HFFc6 (cell line): ENCODE measurements around the gene PGGHG. TPM values are rescaled to one million over a fixed set of nuclear protein-coding genes. Genes with fewer than 3 reads are reported as not detected.

Experiments used
- DNase-seq: peaks from one replicate; pipeline ENCODE4 v3.0.0-alpha.2; 2018
- H3K27ac Mint-ChIP-seq: 2 replicates; pipeline ENCODE4 v1.8.0; 2020; ENCODE audit warnings: mild to moderate bottlenecking, mixed read lengths
- H3K27me3 Mint-ChIP-seq: 2 replicates; pipeline ENCODE4 v1.8.0; 2021; ENCODE audit warnings: mild to moderate bottlenecking, moderate library complexity, mixed read lengths; ENCODE audit not compliant: insufficient read depth
- H3K36me3 Mint-ChIP-seq: 2 replicates; pipeline ENCODE4 v1.8.0; 2021; ENCODE audit warnings: low read depth, mixed read lengths
- H3K4me1 Mint-ChIP-seq: 2 replicates; pipeline ENCODE4 v1.8.0; 2020; ENCODE audit warnings: low read depth, mixed read lengths
- H3K4me3 Mint-ChIP-seq: 2 replicates; pipeline ENCODE4 v1.8.0; 2020; ENCODE audit warnings: mild to moderate bottlenecking, moderate library complexity, mixed read lengths
- H3K9me3 Mint-ChIP-seq: 2 replicates; pipeline ENCODE4 v1.8.0; 2020; ENCODE audit warnings: mild to moderate bottlenecking, mixed read lengths
- total RNA-seq, 6 experiments: library from RNA; stranded (reverse); fragmentation: NEBNext Ultra II Directional; extraction: Animal tissue kit (Norgen Biotek cat#: 25700); gene quantifications; 2 replicates in 1 of 6; 3 replicates in 5 of 6; pipeline ENCODE4 v1.2.3, GENCODE V29; 2021
- TF ChIP-seq, protein P1 (sequence below): fragments of 200-600 bp; sonication (generic); IDR thresholded peaks from 2 replicates; pipeline ENCODE4 v1.5.0; 2021; ENCODE audit warnings: antibody characterized with exemption, mild to moderate bottlenecking

Gene PGGHG
- total RNA-seq, 6 experiments from 2014 or later = 9.7 to 12.2 (median 11.4) TPM

DNA sequence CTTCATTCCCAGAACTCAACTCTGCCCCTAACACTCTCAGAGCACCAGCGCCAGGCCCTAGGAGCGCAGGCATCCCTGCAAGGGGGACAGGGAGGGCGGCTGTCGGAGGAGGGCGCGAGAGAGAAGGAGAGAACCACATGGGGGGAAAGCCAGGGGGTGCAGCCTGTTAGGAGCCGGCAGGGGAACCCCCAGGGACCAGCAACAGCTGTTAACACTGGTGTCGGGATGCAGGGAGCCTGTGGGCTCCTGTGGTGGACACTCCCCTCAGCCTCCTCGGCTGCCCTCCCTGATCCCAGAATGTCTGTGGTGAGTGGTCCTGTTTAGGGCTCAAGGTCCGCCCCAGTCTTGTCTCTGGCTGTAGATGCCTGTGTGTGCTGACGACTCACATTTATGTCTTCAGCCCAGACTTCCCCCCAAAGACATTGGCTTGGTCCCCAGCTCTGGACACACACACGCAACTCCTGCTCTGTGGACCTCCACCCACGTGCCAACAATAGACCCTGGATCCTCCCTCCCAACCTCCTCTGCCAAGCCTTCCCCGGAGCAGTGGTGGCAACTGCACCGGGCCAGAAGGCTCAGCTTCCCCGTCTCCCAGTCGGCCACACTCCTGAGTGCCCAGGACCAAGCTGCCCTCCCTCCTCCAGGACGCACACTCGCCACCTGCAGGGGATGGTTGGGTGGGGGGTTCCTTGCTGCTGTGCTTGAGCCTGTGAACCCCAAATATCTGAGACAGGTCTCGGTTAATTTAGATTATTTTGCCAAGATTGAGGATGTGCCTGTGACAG, 11.2 kb downstream of the PGGHG start:
- peaks cover 5% of the 10 kb centered on the region for H3K27me3 Mint-ChIP-seq
- H3K36me3 Mint-ChIP-seq = no peaks in the 10 kb centered on the region
- H3K27ac Mint-ChIP-seq = no peak overlapping the region
- H3K9me3 Mint-ChIP-seq = no peaks in the 10 kb centered on the region
- no peak for DNase-seq
- TF ChIP-seq, protein P1, sequence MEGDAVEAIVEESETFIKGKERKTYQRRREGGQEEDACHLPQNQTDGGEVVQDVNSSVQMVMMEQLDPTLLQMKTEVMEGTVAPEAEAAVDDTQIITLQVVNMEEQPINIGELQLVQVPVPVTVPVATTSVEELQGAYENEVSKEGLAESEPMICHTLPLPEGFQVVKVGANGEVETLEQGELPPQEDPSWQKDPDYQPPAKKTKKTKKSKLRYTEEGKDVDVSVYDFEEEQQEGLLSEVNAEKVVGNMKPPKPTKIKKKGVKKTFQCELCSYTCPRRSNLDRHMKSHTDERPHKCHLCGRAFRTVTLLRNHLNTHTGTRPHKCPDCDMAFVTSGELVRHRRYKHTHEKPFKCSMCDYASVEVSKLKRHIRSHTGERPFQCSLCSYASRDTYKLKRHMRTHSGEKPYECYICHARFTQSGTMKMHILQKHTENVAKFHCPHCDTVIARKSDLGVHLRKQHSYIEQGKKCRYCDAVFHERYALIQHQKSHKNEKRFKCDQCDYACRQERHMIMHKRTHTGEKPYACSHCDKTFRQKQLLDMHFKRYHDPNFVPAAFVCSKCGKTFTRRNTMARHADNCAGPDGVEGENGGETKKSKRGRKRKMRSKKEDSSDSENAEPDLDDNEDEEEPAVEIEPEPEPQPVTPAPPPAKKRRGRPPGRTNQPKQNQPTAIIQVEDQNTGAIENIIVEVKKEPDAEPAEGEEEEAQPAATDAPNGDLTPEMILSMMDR = peak; percentile 16; the same call in 1 of the 2 replicates
- H3K4me1 Mint-ChIP-seq = no peaks in the 10 kb centered on the region
- no peak overlapping the region for H3K4me3 Mint-ChIP-seq

DNA sequence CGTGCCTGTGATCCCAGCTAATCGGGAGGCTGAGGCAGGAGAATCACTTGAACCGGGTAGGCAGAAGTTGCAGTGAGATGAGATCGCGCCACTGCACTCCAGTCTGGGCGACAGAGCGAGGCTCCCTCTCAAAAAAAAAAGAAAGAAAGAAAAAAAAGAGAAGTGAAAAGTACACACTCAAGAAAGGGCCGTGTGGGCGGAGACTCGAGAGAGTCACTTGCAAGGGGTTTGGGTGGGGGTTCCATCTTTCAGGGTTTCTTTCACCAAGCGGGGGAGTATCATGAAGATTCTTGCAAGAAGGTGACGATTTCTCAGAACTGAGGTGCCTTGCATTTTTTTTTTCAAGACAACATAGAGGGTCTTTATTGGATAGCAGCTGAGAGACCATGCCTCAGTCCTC, 14.4 kb downstream of the PGGHG start:
- no peak overlapping the region for H3K4me3 Mint-ChIP-seq
- H3K27me3 Mint-ChIP-seq = peaks cover 5% of the 10 kb centered on the region
- TF ChIP-seq, protein P1 = no peak
- peaks cover 7% of the 10 kb centered on the region for H3K4me1 Mint-ChIP-seq
- no peaks in the 10 kb centered on the region for H3K9me3 Mint-ChIP-seq
- no peak overlapping the region for H3K27ac Mint-ChIP-seq
- DNase-seq = no peak
- H3K36me3 Mint-ChIP-seq = no peaks in the 10 kb centered on the region

DNA sequence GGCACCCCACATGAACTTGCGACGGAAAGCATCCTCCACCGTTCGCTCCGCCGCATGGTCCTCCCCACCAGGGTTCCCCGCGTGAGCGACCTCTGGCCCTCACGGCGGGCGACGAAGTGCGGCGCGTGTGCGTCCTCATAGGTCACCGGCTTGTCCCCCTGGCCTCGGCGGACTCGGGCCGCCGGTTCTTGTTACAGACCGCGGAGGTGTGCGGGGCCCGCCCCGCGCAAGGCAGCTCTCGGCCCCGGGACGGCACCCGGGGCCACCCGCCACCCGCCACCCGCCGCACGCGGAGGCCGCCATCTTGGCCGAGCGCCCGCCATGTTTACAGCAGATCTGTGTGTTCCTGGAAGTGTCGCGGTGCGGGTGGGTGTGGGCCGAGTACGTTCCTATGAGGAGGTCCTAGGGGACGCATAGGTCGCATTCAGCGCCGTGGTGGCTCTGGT, 15.2 kb downstream of the PGGHG start:
- peaks cover 11% of the 10 kb centered on the region for H3K4me1 Mint-ChIP-seq
- DNase-seq = no peak
- H3K36me3 Mint-ChIP-seq = peaks cover 1% of the 10 kb centered on the region; the same call in 1 of the 2 replicates
- no peak overlapping the region for H3K4me3 Mint-ChIP-seq
- TF ChIP-seq, protein P1 = no peak
- H3K27ac Mint-ChIP-seq = no peak overlapping the region
- H3K9me3 Mint-ChIP-seq = no peaks in the 10 kb centered on the region
- H3K27me3 Mint-ChIP-seq = peaks cover 5% of the 10 kb centered on the region

DNA sequence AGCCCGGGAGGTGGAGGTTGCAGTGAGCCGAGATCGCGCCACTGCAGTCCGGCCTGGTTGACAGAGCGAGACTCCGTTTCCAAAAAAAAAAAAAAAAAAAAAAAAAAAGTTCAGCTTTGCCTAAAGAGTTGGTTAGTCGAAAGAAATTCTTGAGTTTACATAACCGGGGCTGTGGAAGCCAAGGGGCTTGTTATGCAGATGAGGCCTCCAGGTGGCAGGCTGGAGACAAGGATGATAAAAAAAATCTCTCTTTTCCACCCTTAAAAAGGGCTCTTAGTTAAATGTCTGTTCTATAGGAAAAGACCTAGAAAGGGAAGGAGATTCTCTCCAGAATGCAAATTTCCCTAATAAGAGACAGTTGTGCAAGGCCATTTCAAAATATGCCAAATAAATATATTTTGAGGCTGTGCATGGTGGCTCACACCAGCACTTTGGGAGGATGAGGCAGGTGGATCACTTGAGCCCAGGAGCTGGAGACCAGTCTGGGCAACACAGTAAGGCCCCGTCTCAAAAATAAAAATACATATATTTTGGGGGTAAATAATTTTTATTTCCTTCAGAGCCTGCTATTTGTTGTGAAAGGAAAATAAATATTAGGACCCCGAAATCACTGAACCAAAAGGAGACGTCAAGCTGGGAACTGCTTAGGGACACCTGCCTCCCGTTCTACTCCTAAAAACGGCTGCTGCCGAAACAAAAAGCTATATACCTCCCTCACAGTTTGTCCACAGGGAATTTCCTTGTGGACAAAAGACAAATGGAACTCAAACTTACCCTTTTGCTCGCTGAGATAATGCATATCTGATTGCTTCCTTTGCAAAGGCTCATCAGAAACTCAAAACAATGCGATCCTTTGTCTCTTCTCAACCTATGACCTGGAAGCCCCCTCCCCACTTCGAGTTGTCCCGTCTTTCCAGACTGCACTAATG, 16.3 kb downstream of the PGGHG start:
- H3K9me3 Mint-ChIP-seq = no peaks in the 10 kb centered on the region
- peaks cover 21% of the 10 kb centered on the region for H3K4me1 Mint-ChIP-seq
- peak; percentile 63 for DNase-seq
- H3K4me3 Mint-ChIP-seq = no peak overlapping the region
- TF ChIP-seq, protein P1 = peak; percentile 74
- H3K27ac Mint-ChIP-seq = no peak overlapping the region
- H3K27me3 Mint-ChIP-seq = peaks cover 7% of the 10 kb centered on the region; the same call in 1 of the 2 replicates
- H3K36me3 Mint-ChIP-seq = peaks cover 8% of the 10 kb centered on the region; the same call in 1 of the 2 replicates

DNA sequence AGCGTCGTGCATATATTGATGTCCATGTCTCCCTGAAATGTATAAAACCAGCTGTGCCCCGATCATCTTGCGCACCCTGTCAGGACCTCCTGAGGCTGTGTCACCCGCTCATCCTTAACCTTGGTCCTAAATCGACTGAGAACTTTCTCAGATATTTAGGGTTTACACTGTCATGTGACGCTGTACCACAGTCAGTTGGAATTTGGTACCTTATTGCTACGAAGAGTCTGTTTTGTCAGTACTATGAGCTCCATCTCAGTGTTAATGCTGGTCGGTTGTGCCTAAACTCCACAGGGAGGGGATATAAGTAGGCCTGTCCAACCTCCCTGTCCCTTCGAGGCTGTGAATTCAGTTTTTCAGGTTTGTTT, 16.9 kb downstream of the PGGHG start:
- TF ChIP-seq, protein P1 = no peak
- H3K9me3 Mint-ChIP-seq = no peaks in the 10 kb centered on the region
- no peak overlapping the region for H3K27ac Mint-ChIP-seq
- H3K27me3 Mint-ChIP-seq = peaks cover 4% of the 10 kb centered on the region; the same call in 1 of the 2 replicates
- H3K4me1 Mint-ChIP-seq = peaks cover 21% of the 10 kb centered on the region
- H3K4me3 Mint-ChIP-seq = no peak overlapping the region
- peaks cover 8% of the 10 kb centered on the region; the same call in 1 of the 2 replicates for H3K36me3 Mint-ChIP-seq
- no peak for DNase-seq
